ENCODE results near the gene MICU1. TPM values are rescaled to one million over a fixed set of nuclear protein-coding genes. Genes with fewer than 3 reads are reported as not detected.

The MICU1 gene
- polyA plus RNA-seq, 1 donor (not counting 4 experiments of a cell fraction or from before 2014, with no cell fraction given), result 19.4 TPM

- Histone ChIP-seq H3K9me1 (ENCODE audit: control insufficient read depth, extremely low read depth, insufficient read depth, low read length) (no peaks in the 10 kb centered on the region), H3K27ac (ENCODE audit: control insufficient read depth, insufficient read depth, low read length) (no peak overlapping the region), H3K36me3 (ENCODE audit: control insufficient read depth in 2 of 2, extremely low read depth in 1 of 2, insufficient read depth in 2 of 2, low read length in 2 of 2) (peaks cover 0 to 1% of the 10 kb centered on the region in 2 experiments), H3K27me3 (ENCODE audit: control insufficient read depth, extremely low read depth, insufficient read depth, low read length) (no peaks in the 10 kb centered on the region), H3K4me2 (ENCODE audit: control insufficient read depth, extremely low read depth, insufficient read depth, low read depth, low read length) (no peak overlapping the region), H4K20me1 (ENCODE audit: control insufficient read depth, extremely low read depth, insufficient read depth, low read length) (no peaks in the 10 kb centered on the region), H2AFZ (ENCODE audit: control insufficient read depth, low read length) (no peak overlapping the region), H3K4me3 (ENCODE audit: control insufficient read depth in 2 of 3, extremely low read depth in 1 of 3, insufficient read depth in 2 of 3, low read depth in 1 of 3, low read length in 3 of 3) (no peak overlapping the region), H3K79me2 (ENCODE audit: control insufficient read depth, insufficient read depth, low read length) (no peaks in the 10 kb centered on the region), H3K9ac (ENCODE audit: control insufficient read depth, extremely low read depth, insufficient read depth, low read length) (no peak overlapping the region), H3K4me1 (ENCODE audit: control insufficient read depth, extremely low read depth, insufficient read depth, low read length) (no peaks in the 10 kb centered on the region), H3K9me3 (ENCODE audit: control insufficient read depth, low read depth, low read length) (no peaks in the 10 kb centered on the region)
- FAIRE-seq (no peak), DNase-seq (ENCODE audit: low read depth, low spot score) (no peak)
- TF ChIP-seq CTCF (optimal IDR thresholded peaks at IDR 0.05 in 1 of 3, IDR thresholded peaks at IDR 0.05 in 1 of 3, conservative IDR thresholded peaks at IDR 0.05 in 1 of 3; ENCODE audit: extremely low read depth in 1 of 3, insufficient read depth in 2 of 3, low read length in 3 of 3) (no peak), EZH2 (IDR thresholded peaks at IDR 0.05; ENCODE audit: low read length) (no peak)
- dilution Hi-C loops (cut with MboI; ENCODE audit: extremely low pct_ligation_motif_present, low sequenced_read_pairs), result no loop called here
Observed at GRCh38 chr10:72509941-72510340, 115.9 kb downstream of the MICU1 start.

GRCh38 chr10:72509206-72509799 is 116.6 kb downstream of the MICU1 start:
- FAIRE-seq (peak; percentile 23), DNase-seq (ENCODE audit: low read depth, low spot score) (no peak)
- H3K36me3 ChIP-seq (ENCODE audit: control insufficient read depth in 2 of 2, extremely low read depth in 1 of 2, insufficient read depth in 2 of 2, low read length in 2 of 2), result peaks cover 0 to 1% of the 10 kb centered on the region in 2 experiments
- H3K9ac ChIP-seq (ENCODE audit: control insufficient read depth, extremely low read depth, insufficient read depth, low read length), result no peak overlapping the region
- H3K27me3 ChIP-seq (ENCODE audit: control insufficient read depth, extremely low read depth, insufficient read depth, low read length), result no peaks in the 10 kb centered on the region
- no peaks in the 10 kb centered on the region for H3K4me1 ChIP-seq (ENCODE audit: control insufficient read depth, extremely low read depth, insufficient read depth, low read length)
- no peak overlapping the region for H2AFZ ChIP-seq (ENCODE audit: control insufficient read depth, low read length)
- no peak overlapping the region for H3K4me3 ChIP-seq (ENCODE audit: control insufficient read depth in 2 of 3, extremely low read depth in 1 of 3, insufficient read depth in 2 of 3, low read depth in 1 of 3, low read length in 3 of 3)
- no peaks in the 10 kb centered on the region for H3K79me2 ChIP-seq (ENCODE audit: control insufficient read depth, insufficient read depth, low read length)
- dilution Hi-C loops (cut with MboI; ENCODE audit: extremely low pct_ligation_motif_present, low sequenced_read_pairs), result no loop called here
- H3K4me2 ChIP-seq (ENCODE audit: control insufficient read depth, extremely low read depth, insufficient read depth, low read depth, low read length), result no peak overlapping the region
- H3K27ac ChIP-seq (ENCODE audit: control insufficient read depth, insufficient read depth, low read length), result no peak overlapping the region
- TF ChIP-seq CTCF (optimal IDR thresholded peaks at IDR 0.05 in 1 of 3, IDR thresholded peaks at IDR 0.05 in 1 of 3, conservative IDR thresholded peaks at IDR 0.05 in 1 of 3; ENCODE audit: extremely low read depth in 1 of 3, insufficient read depth in 2 of 3, low read length in 3 of 3) (no peak), EZH2 (IDR thresholded peaks at IDR 0.05; ENCODE audit: low read length) (no peak)
- H3K9me1 ChIP-seq (ENCODE audit: control insufficient read depth, extremely low read depth, insufficient read depth, low read length), result no peaks in the 10 kb centered on the region
- H3K9me3 ChIP-seq (ENCODE audit: control insufficient read depth, low read depth, low read length), result no peaks in the 10 kb centered on the region
- no peaks in the 10 kb centered on the region for H4K20me1 ChIP-seq (ENCODE audit: control insufficient read depth, extremely low read depth, insufficient read depth, low read length)

Measured in keratinocyte (primary cell).